ENCODE results near the gene CPNE8.

The CPNE8 gene

GRCh38 chr12:38690646-38691045 is 214.7 kb downstream of the CPNE8 start:
- H3K9me2 ChIP-seq (replicated peaks; ENCODE audit: insufficient read depth, low read length), result no peaks in the 10 kb centered on the region
- TF ChIP-seq EZH2 (optimal IDR thresholded peaks at IDR 0.05; ENCODE audit: low read depth, low read length) (no peak), CTCF (IDR thresholded peaks at IDR 0.05; ENCODE audit: low read length) (no peak), EZH2phosphoT487 (IDR thresholded peaks at IDR 0.05; ENCODE audit: low read length) (no peak)
- H3K27me3 ChIP-seq (replicated peaks; ENCODE audit: insufficient read depth, low read length), result no peaks in the 10 kb centered on the region
- no peak overlapping the region for H2AFZ ChIP-seq (ENCODE audit: low read length)
- no peak for DNase-seq
- no peaks in the 10 kb centered on the region for H3K79me2 ChIP-seq (ENCODE audit: low read length)
- H3K4me3 ChIP-seq (ENCODE audit: low read length), result no peak overlapping the region
- no peaks in the 10 kb centered on the region for H4K20me1 ChIP-seq (ENCODE audit: insufficient read depth, low read length)
- H3F3A ChIP-seq (ENCODE audit: insufficient read depth, low read length), result no peaks in the 10 kb centered on the region
- no peaks in the 10 kb centered on the region for H3K9me3 ChIP-seq (replicated peaks; ENCODE audit: insufficient read depth, low read length)
- H3K4me1 ChIP-seq (ENCODE audit: low read length), result no peaks in the 10 kb centered on the region
- H3K27ac ChIP-seq (ENCODE audit: low read length), result no peak overlapping the region
- H3K9ac ChIP-seq (ENCODE audit: low read length), result no peak overlapping the region
- H3K4me2 ChIP-seq (ENCODE audit: low read depth, low read length), result no peak overlapping the region
- H3K36me3 ChIP-seq (replicated peaks; ENCODE audit: insufficient read depth, low read length), result no peaks in the 10 kb centered on the region

- Histone ChIP-seq H3K36me3 (replicated peaks; ENCODE audit: insufficient read depth, low read length) (no peaks in the 10 kb centered on the region), H3K4me2 (ENCODE audit: low read depth, low read length) (no peak overlapping the region), H3F3A (ENCODE audit: insufficient read depth, low read length) (no peaks in the 10 kb centered on the region), H3K4me1 (ENCODE audit: low read length) (no peaks in the 10 kb centered on the region), H3K27ac (ENCODE audit: low read length) (no peak overlapping the region), H3K9me3 (replicated peaks; ENCODE audit: insufficient read depth, low read length) (no peaks in the 10 kb centered on the region), H3K79me2 (ENCODE audit: low read length) (no peaks in the 10 kb centered on the region), H4K20me1 (ENCODE audit: insufficient read depth, low read length) (no peaks in the 10 kb centered on the region), H3K27me3 (replicated peaks; ENCODE audit: insufficient read depth, low read length) (no peaks in the 10 kb centered on the region), H3K9ac (ENCODE audit: low read length) (no peak overlapping the region), H3K9me2 (replicated peaks; ENCODE audit: insufficient read depth, low read length) (no peaks in the 10 kb centered on the region), H2AFZ (ENCODE audit: low read length) (no peak overlapping the region), H3K4me3 (ENCODE audit: low read length) (no peak overlapping the region)
- TF ChIP-seq EZH2phosphoT487 (IDR thresholded peaks at IDR 0.05; ENCODE audit: low read length) (no peak), EZH2 (optimal IDR thresholded peaks at IDR 0.05; ENCODE audit: low read depth, low read length) (no peak)
- no peak for DNase-seq
These were observed 215.7 kb downstream of the CPNE8 start for GRCh38 chr12:38689704-38690103.

- H3K9me3 ChIP-seq (replicated peaks; ENCODE audit: insufficient read depth, low read length), result no peaks in the 10 kb centered on the region
- H3K4me2 ChIP-seq (ENCODE audit: low read depth, low read length), result no peak overlapping the region
- H3K4me3 ChIP-seq (ENCODE audit: low read length), result no peak overlapping the region
- TF ChIP-seq EZH2phosphoT487 (IDR thresholded peaks at IDR 0.05; ENCODE audit: low read length) (no peak), EZH2 (optimal IDR thresholded peaks at IDR 0.05; ENCODE audit: low read depth, low read length) (no peak), CTCF (IDR thresholded peaks at IDR 0.05; ENCODE audit: low read length) (no peak)
- H3K36me3 ChIP-seq (replicated peaks; ENCODE audit: insufficient read depth, low read length), result no peaks in the 10 kb centered on the region
- no peak overlapping the region for H3K9ac ChIP-seq (ENCODE audit: low read length)
- H3K27ac ChIP-seq (ENCODE audit: low read length), result no peak overlapping the region
- H3K4me1 ChIP-seq (ENCODE audit: low read length), result no peaks in the 10 kb centered on the region
- H3F3A ChIP-seq (ENCODE audit: insufficient read depth, low read length), result no peaks in the 10 kb centered on the region
- H4K20me1 ChIP-seq (ENCODE audit: insufficient read depth, low read length), result no peaks in the 10 kb centered on the region
- no peak overlapping the region for H2AFZ ChIP-seq (ENCODE audit: low read length)
- H3K27me3 ChIP-seq (replicated peaks; ENCODE audit: insufficient read depth, low read length), result no peaks in the 10 kb centered on the region
- DNase-seq, result no peak
- no peaks in the 10 kb centered on the region for H3K9me2 ChIP-seq (replicated peaks; ENCODE audit: insufficient read depth, low read length)
- H3K79me2 ChIP-seq (ENCODE audit: low read length), result no peaks in the 10 kb centered on the region
These were observed 216.2 kb downstream of the CPNE8 start for GRCh38 chr12:38689195-38689594.

GRCh38 chr12:38682521-38682920 is 222.9 kb downstream of the CPNE8 start:
- H3K9me2 ChIP-seq (replicated peaks; ENCODE audit: insufficient read depth, low read length), result no peaks in the 10 kb centered on the region
- no peaks in the 10 kb centered on the region for H3K36me3 ChIP-seq (replicated peaks; ENCODE audit: insufficient read depth, low read length)
- no peak for TF ChIP-seq CTCF (IDR thresholded peaks at IDR 0.05; ENCODE audit: low read length)
- no peak for TF ChIP-seq EZH2phosphoT487 (IDR thresholded peaks at IDR 0.05; ENCODE audit: low read length)
- TF ChIP-seq EZH2 (optimal IDR thresholded peaks at IDR 0.05; ENCODE audit: low read depth, low read length), result no peak
- no peak overlapping the region for H3K4me3 ChIP-seq (ENCODE audit: low read length)
- H3K79me2 ChIP-seq (ENCODE audit: low read length), result no peaks in the 10 kb centered on the region
- H3K4me2 ChIP-seq (ENCODE audit: low read depth, low read length), result no peak overlapping the region
- H3K4me1 ChIP-seq (ENCODE audit: low read length), result no peaks in the 10 kb centered on the region
- H3K9ac ChIP-seq (ENCODE audit: low read length), result no peak overlapping the region
- no peaks in the 10 kb centered on the region for H3F3A ChIP-seq (ENCODE audit: insufficient read depth, low read length)
- no peaks in the 10 kb centered on the region for H3K27me3 ChIP-seq (replicated peaks; ENCODE audit: insufficient read depth, low read length)
- H3K9me3 ChIP-seq (replicated peaks; ENCODE audit: insufficient read depth, low read length), result no peaks in the 10 kb centered on the region
- H3K27ac ChIP-seq (ENCODE audit: low read length), result no peak overlapping the region
- H4K20me1 ChIP-seq (ENCODE audit: insufficient read depth, low read length), result no peaks in the 10 kb centered on the region
- DNase-seq, result no peak
- H2AFZ ChIP-seq (ENCODE audit: low read length), result no peak overlapping the region
